CD1c-positive myeloid dendritic cell (primary cell): Measurements from ENCODE around the gene TRPM3.
A peak's percentile ranks its signal among the peaks of the same experiment; 100 is the strongest.

Source experiments
- DNase-seq: peaks from one replicate; pipeline ENCODE4 v3.0.0-alpha.2; 2016; ENCODE audit errors: extremely low spot score

TRPM3 gene

GRCh38 chr9:70948744-70949143 is 172.7 kb downstream of the TRPM3 start:
- DNase-seq: no peak

- DNase-seq: no peak
Measured at GRCh38 chr9:70947511-70947910, 173.9 kb downstream of the TRPM3 start.

GRCh38 chr9:70947086-70947485 is 174.3 kb downstream of the TRPM3 start:
- DNase-seq: no peak

- DNase-seq: no peak
Measured at GRCh38 chr9:70945301-70945700, 176.1 kb downstream of the TRPM3 start.

GRCh38 chr9:70941191-70941590 is 180.2 kb downstream of the TRPM3 start:
- DNase-seq: no peak

GRCh38 chr9:70940605-70941004 is 180.8 kb downstream of the TRPM3 start:
- no peak for DNase-seq

GRCh38 chr9:70936536-70936935 is 184.9 kb downstream of the TRPM3 start:
- no peak for DNase-seq

- no peak for DNase-seq
Measured at GRCh38 chr9:70935856-70936255, 185.6 kb downstream of the TRPM3 start.

GRCh38 chr9:70934642-70935041 is 186.8 kb downstream of the TRPM3 start:
- DNase-seq: no peak

- no peak for DNase-seq
Measured at GRCh38 chr9:70933321-70933720, 188.1 kb downstream of the TRPM3 start.

GRCh38 chr9:70932097-70932496 is 189.3 kb downstream of the TRPM3 start:
- DNase-seq: no peak

- DNase-seq: no peak
Measured at GRCh38 chr9:70927530-70927929, 193.9 kb downstream of the TRPM3 start.

- peak; percentile 26 for DNase-seq
Measured at GRCh38 chr9:70924895-70925547, 196.4 kb downstream of the TRPM3 start.

GRCh38 chr9:70924380-70924779 is 197.0 kb downstream of the TRPM3 start:
- DNase-seq: no peak

- no peak for DNase-seq
Measured at GRCh38 chr9:70923961-70924360, 197.5 kb downstream of the TRPM3 start.

- DNase-seq: no peak
Measured at GRCh38 chr9:70921136-70921535, 200.3 kb downstream of the TRPM3 start.

GRCh38 chr9:70917277-70917676 is 204.1 kb downstream of the TRPM3 start:
- DNase-seq: no peak

- no peak for DNase-seq
Measured at GRCh38 chr9:70911791-70912190, 209.6 kb downstream of the TRPM3 start.

- no peak for DNase-seq
Measured at GRCh38 chr9:70910598-70910997, 210.8 kb downstream of the TRPM3 start.

GRCh38 chr9:70902692-70903131 is 218.7 kb downstream of the TRPM3 start:
- no peak for DNase-seq

- DNase-seq: no peak
Measured at GRCh38 chr9:70902171-70902570, 219.2 kb downstream of the TRPM3 start.

GRCh38 chr9:70901746-70902145 is 219.7 kb downstream of the TRPM3 start:
- no peak for DNase-seq

- no peak for DNase-seq
Measured at GRCh38 chr9:70901013-70901412, 220.4 kb downstream of the TRPM3 start.

- DNase-seq: no peak
Measured at GRCh38 chr9:70893580-70894122, 227.8 kb downstream of the TRPM3 start.
